HCT116 (cell line): Measurements from ENCODE around the gene REN. TPM values are rescaled to one million over a fixed set of nuclear protein-coding genes. Genes with fewer than 3 reads are reported as not detected.

ENCODE experiments used
- ATAC-seq: fragments of 200-7000 bp; cut with Tn5 transposase; 2 replicates; pipeline ENCODE4 v1.9.1; 2020; ENCODE audit warnings: mild to moderate bottlenecking, moderate library complexity
- BruUV-seq: library from RNA; stranded (reverse); fragments of 400-500 nt; replicated peaks from 2 replicates; lab custom pipeline; 2021; lab: Mats Ljungman, UMichigan
- CTCF ChIA-PET: fragments of 300-600 bp; sonication (Branson Sonifier 250); formaldehyde crosslinking; loops from one replicate; lab custom pipeline; 2021; ENCODE audit warnings: antibody characterized with exemption; lab: Charles Lee
- POLR2A ChIA-PET: fragments of 300-600, 350-600 bp; sonication (Branson Sonifier 250); formaldehyde crosslinking; loops from one replicate; lab custom pipeline; 2021; ENCODE audit warnings: antibody characterized with exemption; lab: Charles Lee
- RAD21 ChIA-PET, 2 experiments: fragments of 300-600 bp; sonication (Branson Sonifier 250); formaldehyde crosslinking; loops; one replicate each; lab custom pipeline; 2023; ENCODE audit warnings: low total read pairs in 2 of 2; ENCODE audit not compliant: uncharacterized antibody in 2 of 2, unreplicated experiment in 2 of 2, low non-redundant PET in 1 of 2; lab: Charles Lee
- DNase-seq: peaks from one replicate; pipeline ENCODE4 v3.0.0-alpha.2; 2010; ENCODE audit warnings: low read depth, low spot score
- H2AFZ ChIP-seq: fragments of 200-600 bp; shearing (Covaris generic), sonication (generic); 2 replicates; pipeline ENCODE4 v1.6.1; 2017; ENCODE audit warnings: low read depth, mixed run types, mixed read lengths, antibody characterized with exemption, low read length; ENCODE audit not compliant: poor library complexity, severe bottlenecking
- H3K27ac ChIP-seq: 2 replicates; pipeline ENCODE4 v1.5.1; 2012; ENCODE audit warnings: low read depth, low read length
- H3K27me3 ChIP-seq: fragments of 200-600 bp; sonication (generic); 2 replicates; pipeline ENCODE4 v1.6.1; 2016; ENCODE audit warnings: mixed run types, low read length, mixed read lengths; ENCODE audit not compliant: insufficient read depth
- H3K36me3 ChIP-seq, 2 experiments: fragments of 200-500 bp in 1 of 2; fragments of 200-600 bp in 1 of 2; sonication (Bioruptor generic) in 1 of 2; sonication (generic) in 1 of 2; 2 replicates each; pipeline versions ENCODE4 v1.5.1 to v1.6.1; 2014 to 2016; ENCODE audit warnings: low read length in 2 of 2, inconsistent platforms in 1 of 2, mixed read lengths in 1 of 2, mixed run types in 1 of 2; ENCODE audit not compliant: insufficient read depth in 2 of 2, control insufficient read depth in 1 of 2
- H3K4me1 ChIP-seq, 2 experiments: fragments of 200-600 bp in 1 of 2; sonication (generic) in 1 of 2; 2 replicates each; pipeline versions ENCODE4 v1.5.1 to v1.6.1; 2012 to 2017; ENCODE audit warnings: low read length in 2 of 2, inconsistent platforms in 1 of 2, mild to moderate bottlenecking in 1 of 2, mixed read lengths in 1 of 2, mixed run types in 1 of 2, moderate library complexity in 1 of 2; ENCODE audit not compliant: insufficient read depth in 2 of 2, control insufficient read depth in 1 of 2
- H3K4me2 ChIP-seq: fragments of 200-600 bp; sonication (generic); 2 replicates; pipeline ENCODE4 v1.6.1; 2017; ENCODE audit warnings: mixed run types, low read length, mixed read lengths
- H3K4me3 ChIP-seq, 2 experiments: fragments of 200-600 bp in 1 of 2; sonication (generic) in 1 of 2; replicated peaks in 1 of 2; 2 replicates each; pipeline ENCODE4 v1.5.1; 2011 to 2016; ENCODE audit warnings: low read length in 2 of 2, control low read depth in 1 of 2, low read depth in 1 of 2, mild to moderate bottlenecking in 1 of 2, mixed read lengths in 1 of 2, mixed run types in 1 of 2
- H3K79me2 ChIP-seq: fragments of 200-600 bp; sonication (generic); 2 replicates; pipeline ENCODE4 v1.6.1; 2017; ENCODE audit warnings: mild to moderate bottlenecking, mixed run types, low read length, moderate library complexity, mixed read lengths; ENCODE audit not compliant: insufficient read depth
- H3K9ac ChIP-seq: fragments of 200-600 bp; sonication (generic); 2 replicates; pipeline ENCODE4 v1.6.1; 2016; ENCODE audit warnings: low read length, mixed read lengths
- H3K9me2 ChIP-seq: fragments of 200-600 bp; sonication (generic), shearing (Covaris generic); 2 replicates; pipeline ENCODE4 v1.6.1; 2017; ENCODE audit warnings: mixed run types, mild to moderate bottlenecking, moderate library complexity; ENCODE audit not compliant: insufficient read depth
- H3K9me3 ChIP-seq, 2 experiments: fragments of 200-500 bp in 1 of 2; fragments of 200-600 bp in 1 of 2; sonication (Bioruptor generic) in 1 of 2; sonication (generic) in 1 of 2; 2 replicates each; pipeline ENCODE4 v1.6.1; 2014 to 2017; ENCODE audit warnings: low read length in 2 of 2, mixed read lengths in 2 of 2, inconsistent platforms in 1 of 2, low read depth in 1 of 2, mild to moderate bottlenecking in 1 of 2, mixed run types in 1 of 2, moderate library complexity in 1 of 2; ENCODE audit not compliant: control insufficient read depth in 1 of 2, insufficient read depth in 1 of 2
- H4K20me1 ChIP-seq: fragments of 200-600 bp; sonication (generic), shearing (Covaris generic); 2 replicates; pipeline ENCODE4 v1.6.1; 2017; ENCODE audit warnings: mixed run types, mild to moderate bottlenecking, moderate library complexity; ENCODE audit not compliant: insufficient read depth
- EZH2phosphoT487 ChIP-seq: fragments of 200-600 bp; IDR thresholded peaks from 2 replicates; pipeline ENCODE4 v1.6.1; 2018; ENCODE audit warnings: antibody characterized with exemption, borderline replicate concordance
- FOSL1 ChIP-seq: IDR thresholded peaks from 2 replicates; pipeline ENCODE4 v1.6.1; 2012; ENCODE audit warnings: low read depth
- JUND ChIP-seq: IDR thresholded peaks from 2 replicates; pipeline ENCODE4 v1.6.1; 2012
- RAD21 ChIP-seq: IDR thresholded peaks from 2 replicates; pipeline ENCODE4 v1.6.1; 2012; ENCODE audit warnings: low read depth, mild to moderate bottlenecking
- SRF ChIP-seq: IDR thresholded peaks from 2 replicates; pipeline ENCODE4 v1.6.1; 2012; ENCODE audit warnings: low read depth
- ZBTB33 ChIP-seq: IDR thresholded peaks from 2 replicates; pipeline ENCODE4 v1.6.1; 2011; ENCODE audit warnings: mild to moderate bottlenecking, low read length, moderate library complexity; ENCODE audit not compliant: insufficient replicate concordance; ENCODE audit errors: extremely low read depth
- ZFX ChIP-seq: fragments of 450-650 bp; IDR thresholded peaks from 2 replicates; pipeline ENCODE4 v1.6.1; 2017
- intact Hi-C: fragments of 100-400 bp; cut with micrococcal nuclease; formaldehyde crosslinking; loops from 2 replicates; pipeline ENCODE4 v1.10.0; 2022
- total RNA-seq: library from RNA; stranded (reverse); gene quantifications from one replicate; pipeline ENCODE4 v1.2.1, GENCODE V29; 2021; ENCODE audit not compliant: unreplicated experiment
- TF ChIP-seq, protein P1 (sequence below), 3 experiments: fragments of 200-600 bp in 1 of 3; sonication (generic) in 1 of 3; IDR thresholded peaks in 2 of 3; conservative IDR thresholded peaks in 1 of 3; 2 replicates each; pipeline ENCODE4 v1.5.1; 2012 to 2017; ENCODE audit warnings: low read depth in 2 of 3, low read length in 2 of 3, antibody characterized with exemption in 1 of 3, borderline replicate concordance in 1 of 3, control low read depth in 1 of 3, mild to moderate bottlenecking in 1 of 3, mixed read lengths in 1 of 3, mixed run types in 1 of 3, moderate library complexity in 1 of 3; ENCODE audit not compliant: insufficient read depth in 1 of 3

Gene REN
- total RNA-seq, 1 experiment from 2014 or later: 0.47 TPM

GRCh38 chr1:204123376-204123775, 42.8 kb downstream of the REN start:
- no TSS peak for BruUV-seq
- CTCF ChIA-PET: no interaction called here

More at GRCh38 chr1:204123376-204123775, 42.8 kb downstream of the REN start:
- no peak overlapping the region for H3K9ac ChIP-seq
- no peaks in the 10 kb centered on the region; a peak in 1 of 4 replicates for H3K36me3 ChIP-seq
- TF ChIP-seq EZH2phosphoT487: no peak
- no peak for TF ChIP-seq ZBTB33
- TF ChIP-seq RAD21: peak; percentile 64
- TF ChIP-seq, protein P1, sequence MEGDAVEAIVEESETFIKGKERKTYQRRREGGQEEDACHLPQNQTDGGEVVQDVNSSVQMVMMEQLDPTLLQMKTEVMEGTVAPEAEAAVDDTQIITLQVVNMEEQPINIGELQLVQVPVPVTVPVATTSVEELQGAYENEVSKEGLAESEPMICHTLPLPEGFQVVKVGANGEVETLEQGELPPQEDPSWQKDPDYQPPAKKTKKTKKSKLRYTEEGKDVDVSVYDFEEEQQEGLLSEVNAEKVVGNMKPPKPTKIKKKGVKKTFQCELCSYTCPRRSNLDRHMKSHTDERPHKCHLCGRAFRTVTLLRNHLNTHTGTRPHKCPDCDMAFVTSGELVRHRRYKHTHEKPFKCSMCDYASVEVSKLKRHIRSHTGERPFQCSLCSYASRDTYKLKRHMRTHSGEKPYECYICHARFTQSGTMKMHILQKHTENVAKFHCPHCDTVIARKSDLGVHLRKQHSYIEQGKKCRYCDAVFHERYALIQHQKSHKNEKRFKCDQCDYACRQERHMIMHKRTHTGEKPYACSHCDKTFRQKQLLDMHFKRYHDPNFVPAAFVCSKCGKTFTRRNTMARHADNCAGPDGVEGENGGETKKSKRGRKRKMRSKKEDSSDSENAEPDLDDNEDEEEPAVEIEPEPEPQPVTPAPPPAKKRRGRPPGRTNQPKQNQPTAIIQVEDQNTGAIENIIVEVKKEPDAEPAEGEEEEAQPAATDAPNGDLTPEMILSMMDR (IDR thresholded peaks at IDR 0.05 in 2 of 3, conservative IDR thresholded peaks at IDR 0.05 in 1 of 3; ENCODE audit: borderline replicate concordance in 1 of 3, insufficient read depth in 1 of 3, low read depth in 2 of 3, low read length in 2 of 3): peak; percentile 38 to 64 (median 54); a peak in 5 of 6 replicates
- TF ChIP-seq ZFX: no peak
- TF ChIP-seq FOSL1: no peak
- TF ChIP-seq SRF: no peak
- TF ChIP-seq JUND: no peak
- POLR2A ChIA-PET: no interaction called here
- peak; percentile 73 for ATAC-seq
- H3K4me2 ChIP-seq: no peak overlapping the region
- intact Hi-C loops: no loop called here
- no peaks in the 10 kb centered on the region for H3K9me3 ChIP-seq
- no peak overlapping the region for H3K27ac ChIP-seq
- H3K9me2 ChIP-seq: no peaks in the 10 kb centered on the region
- H3K4me1 ChIP-seq: peaks cover 0 to 8% of the 10 kb centered on the region in 2 experiments; a peak in 1 of 4 replicates
- RAD21 ChIA-PET: no interaction called here
- H4K20me1 ChIP-seq: no peaks in the 10 kb centered on the region
- no peak for DNase-seq
- H2AFZ ChIP-seq: no peak overlapping the region
- H3K4me3 ChIP-seq: no peak overlapping the region
- H3K79me2 ChIP-seq: no peaks in the 10 kb centered on the region
- H3K27me3 ChIP-seq: no peaks in the 10 kb centered on the region
